Liver (tissue), 9 donors: Measurements from ENCODE around the gene GMPR2. TPM values are rescaled to one million over a fixed set of nuclear protein-coding genes. Genes with fewer than 3 reads are reported as not detected.

Experiments used
- DNase-seq: peaks from one replicate; pipeline ENCODE4 v3.0.0-alpha.2; 2017; ENCODE audit warnings: low spot score
- H3K27ac ChIP-seq, 2 donors: one replicate each; pipeline ENCODE4 v1.7.0; 2013; ENCODE audit warnings: inconsistent platforms in 2 of 2, low read length in 2 of 2, control low read depth in 1 of 2, low read depth in 1 of 2, mild to moderate bottlenecking in 1 of 2
- H3K27me3 ChIP-seq, 4 donors: one replicate each; pipeline versions ENCODE4 v1.6.1 to v1.7.0; 2013; ENCODE audit warnings: low read length in 3 of 4, inconsistent platforms in 1 of 4, mild to moderate bottlenecking in 1 of 4, moderate library complexity in 1 of 4; ENCODE audit not compliant: control insufficient read depth in 4 of 4, insufficient read depth in 4 of 4
- H3K36me3 ChIP-seq, 4 donors: one replicate each; pipeline versions ENCODE4 v1.6.1 to v1.7.0; 2013; ENCODE audit warnings: low read length in 3 of 4, mild to moderate bottlenecking in 3 of 4, low read depth in 1 of 4, moderate library complexity in 1 of 4; ENCODE audit not compliant: control insufficient read depth in 4 of 4, insufficient read depth in 3 of 4
- H3K4me1 ChIP-seq, 4 donors: one replicate each; pipeline versions ENCODE4 v1.6.1 to v1.7.0; 2013; ENCODE audit warnings: low read length in 3 of 4, mild to moderate bottlenecking in 3 of 4, moderate library complexity in 1 of 4; ENCODE audit not compliant: control insufficient read depth in 4 of 4, insufficient read depth in 4 of 4
- H3K4me3 ChIP-seq, 3 donors: one replicate each; pipeline versions ENCODE4 v1.6.1 to v1.7.0; 2013; ENCODE audit warnings: low read length in 3 of 3, control low read depth in 1 of 3, low read depth in 1 of 3, mild to moderate bottlenecking in 1 of 3
- H3K9ac ChIP-seq, 2 donors: one replicate each; pipeline ENCODE4 v1.7.0; 2013; ENCODE audit warnings: low read length in 2 of 2, mild to moderate bottlenecking in 2 of 2, moderate library complexity in 2 of 2, control low read depth in 1 of 2, low read depth in 1 of 2
- H3K9me3 ChIP-seq, 4 donors: one replicate each; pipeline versions ENCODE4 v1.6.1 to v1.7.0; 2013; ENCODE audit warnings: low read length in 3 of 4; ENCODE audit not compliant: control insufficient read depth in 4 of 4
- ATF3 ChIP-seq: IDR thresholded peaks from 2 replicates; pipeline ENCODE4 v1.6.1; 2016; ENCODE audit warnings: antibody characterized with exemption
- CTCF ChIP-seq: fragments of 150-350 bp; IDR thresholded peaks from 2 replicates; pipeline ENCODE4 v1.5.1; 2017; ENCODE audit warnings: improper control_type of control experiment, low read depth, low read length; ENCODE audit not compliant: missing input control
- EGR1 ChIP-seq, 2 donors: IDR thresholded peaks; 2 replicates each; pipeline ENCODE4 v1.6.1; 2016 to 2018; ENCODE audit warnings: antibody characterized with exemption in 2 of 2, low read depth in 2 of 2
- FOXA1 ChIP-seq: IDR thresholded peaks from 2 replicates; pipeline ENCODE4 v1.6.1; 2016; ENCODE audit warnings: antibody characterized with exemption
- FOXA2 ChIP-seq: IDR thresholded peaks from 2 replicates; pipeline ENCODE4 v1.6.1; 2016; ENCODE audit warnings: antibody characterized with exemption
- GABPA ChIP-seq, 2 donors: IDR thresholded peaks in 1 of 2; conservative IDR thresholded peaks in 1 of 2; 2 replicates each; pipeline ENCODE4 v1.6.1; 2016; ENCODE audit warnings: antibody characterized with exemption in 2 of 2, mild to moderate bottlenecking in 1 of 2, moderate library complexity in 1 of 2
- HNF4A ChIP-seq, 2 donors: conservative IDR thresholded peaks; 2 replicates each; pipeline ENCODE4 v1.6.1; 2016; ENCODE audit warnings: antibody characterized with exemption in 2 of 2, mild to moderate bottlenecking in 2 of 2
- JUND ChIP-seq, 2 donors: IDR thresholded peaks; 2 replicates each; pipeline ENCODE4 v1.6.1; 2016; ENCODE audit warnings: antibody characterized with exemption in 2 of 2
- MAX ChIP-seq: IDR thresholded peaks from 2 replicates; pipeline ENCODE4 v1.6.1; 2016; ENCODE audit warnings: antibody characterized with exemption
- NR2F2 ChIP-seq: IDR thresholded peaks from 2 replicates; pipeline ENCODE4 v1.6.1; 2016; ENCODE audit warnings: antibody characterized with exemption
- RAD21 ChIP-seq, 2 donors: IDR thresholded peaks; 2 replicates each; pipeline ENCODE4 v1.6.1; 2016; ENCODE audit warnings: antibody characterized with exemption in 2 of 2, mild to moderate bottlenecking in 2 of 2
- REST ChIP-seq: IDR thresholded peaks from 2 replicates; pipeline ENCODE4 v1.6.1; 2016; ENCODE audit warnings: antibody characterized with exemption, mild to moderate bottlenecking
- RXRA ChIP-seq, 2 donors: IDR thresholded peaks; 2 replicates each; pipeline ENCODE4 v1.6.1; 2017 to 2018; ENCODE audit warnings: antibody characterized with exemption in 2 of 2, mild to moderate bottlenecking in 1 of 2
- SP1 ChIP-seq: IDR thresholded peaks from 2 replicates; pipeline ENCODE4 v1.6.1; 2018; ENCODE audit warnings: antibody characterized with exemption, mild to moderate bottlenecking
- TAF1 ChIP-seq: conservative IDR thresholded peaks from 2 replicates; pipeline ENCODE4 v1.6.1; 2016; ENCODE audit warnings: antibody characterized with exemption, mild to moderate bottlenecking
- YY1 ChIP-seq: IDR thresholded peaks from 2 replicates; pipeline ENCODE4 v1.6.1; 2016; ENCODE audit warnings: antibody characterized with exemption, mild to moderate bottlenecking
- ZBTB33 ChIP-seq: IDR thresholded peaks from 2 replicates; pipeline ENCODE4 v1.6.1; 2016; ENCODE audit warnings: antibody characterized with exemption
- WGBS: extraction: QIAGEN DNeasy Blood & Tissue Kit; methylation state at CpG from one replicate; pipeline ENCODE4 v1.1.7; 2013; 5-methylcytosine and 5-hydroxymethylcytosine counted together
- polyA plus RNA-seq, 2 donors: library from polyadenylated mRNA; stranded (reverse) in 1 of 2; unstranded in 1 of 2; fragments of 200-250 nt in 1 of 2; fragments of >200 nt in 1 of 2; fragmentation: Nextera tagmentation in 1 of 2; extraction: Ambion mirVana in 1 of 2; gene quantifications; one replicate each; pipeline versions ENCODE4 v1.2.1 to v1.2.3, GENCODE V29; 2013 to 2015
- total RNA-seq, 2 donors: library from RNA; depleted of rRNA; stranded (reverse); fragments of >200 nt; gene quantifications; one replicate each; pipeline ENCODE4 v1.2.3, GENCODE V29; 2014
- donor health status: healthy.
- donor health status: healthy.
- donor health status: healthy.
- donor health status: healthy.
- donor health status: healthy.

GMPR2 gene
- total and polyA plus RNA-seq, 4 donors, result 28.6 to 42.7 (median 32.4) TPM

GRCh38 chr14:24187539-24187915 is 45.2 kb upstream of the GMPR2 start:
- Histone ChIP-seq H3K27ac (no peak overlapping the region), H3K36me3 (peaks cover 10 to 49% (median 19%) of the 10 kb centered on the region in 4 donors), H3K9me3 (no peaks in the 10 kb centered on the region), H3K4me3 (peak overlapping the region in 1 of 3 donors; percentile 85), H3K27me3 (no peaks in the 10 kb centered on the region), H3K9ac (no peak overlapping the region), H3K4me1 (peaks cover 5 to 19% (median 10%) of the 10 kb centered on the region in 4 donors)
- WGBS, result 87% methylated on average over 2 of the region's 2 CpGs
- TF ChIP-seq YY1 (no peak), ATF3 (no peak), JUND (IDR thresholded peaks at IDR 0.05) (no peak), FOXA2 (no peak), HNF4A (conservative IDR thresholded peaks at IDR 0.05) (no peak), CTCF (no peak), ZBTB33 (no peak), RAD21 (IDR thresholded peaks at IDR 0.05) (no peak), RXRA (IDR thresholded peaks at IDR 0.05) (no peak), REST (no peak), NR2F2 (no peak), TAF1 (no peak), SP1 (no peak), FOXA1 (no peak), GABPA (IDR thresholded peaks at IDR 0.05 in 1 of 2, conservative IDR thresholded peaks at IDR 0.05 in 1 of 2) (no peak), EGR1 (IDR thresholded peaks at IDR 0.05; ENCODE audit: low read depth in 2 of 2) (no peak), MAX (no peak)
- DNase-seq, result no peak
